Measurements from ENCODE around the gene DRAXIN.

The DRAXIN gene

GRCh38 chr1:11673089-11673769, 18.3 kb upstream of the DRAXIN start:
- H3K9me3 ChIP-seq (ENCODE audit: insufficient read depth, low read length), result no peaks in the 10 kb centered on the region
- H2AFZ ChIP-seq (ENCODE audit: low read depth, low read length), result no peak overlapping the region
- no peaks in the 10 kb centered on the region for H3K27me3 ChIP-seq (ENCODE audit: low read depth, low read length)
- H3K4me2 ChIP-seq (ENCODE audit: low read length), result no peak overlapping the region
- TF ChIP-seq EZH2phosphoT487 (IDR thresholded peaks at IDR 0.05; ENCODE audit: low read depth) (no peak), CTCF (IDR thresholded peaks at IDR 0.05; ENCODE audit: low read depth, low read length) (no peak)
- no peak overlapping the region for H3K27ac ChIP-seq (ENCODE audit: low read length)
- no peaks in the 10 kb centered on the region for H4K20me1 ChIP-seq (ENCODE audit: insufficient read depth, low read length)
- no peaks in the 10 kb centered on the region for H3K79me2 ChIP-seq (ENCODE audit: low read length)
- peaks cover 9% of the 10 kb centered on the region for H3K36me3 ChIP-seq (replicated peaks; ENCODE audit: low read depth, low read length)
- no peak overlapping the region for H3K9ac ChIP-seq (ENCODE audit: low read length)
- peaks cover 15% of the 10 kb centered on the region for H3K4me1 ChIP-seq (ENCODE audit: low read length)
- H3K4me3 ChIP-seq (ENCODE audit: low read length), result no peak overlapping the region

- TF ChIP-seq EZH2phosphoT487 (IDR thresholded peaks at IDR 0.05; ENCODE audit: low read depth), result no peak
- no peak for TF ChIP-seq CTCF (IDR thresholded peaks at IDR 0.05; ENCODE audit: low read depth, low read length)
- H3K9ac ChIP-seq (ENCODE audit: low read length), result no peak overlapping the region
- H3K27me3 ChIP-seq (ENCODE audit: low read depth, low read length), result no peaks in the 10 kb centered on the region
- H3K9me3 ChIP-seq (ENCODE audit: insufficient read depth, low read length), result no peaks in the 10 kb centered on the region
- no peak overlapping the region for H3K4me3 ChIP-seq (ENCODE audit: low read length)
- no peaks in the 10 kb centered on the region for H3K79me2 ChIP-seq (ENCODE audit: low read length)
- no peak overlapping the region for H3K27ac ChIP-seq (ENCODE audit: low read length)
- peaks cover 9% of the 10 kb centered on the region for H3K36me3 ChIP-seq (replicated peaks; ENCODE audit: low read depth, low read length)
- no peaks in the 10 kb centered on the region for H4K20me1 ChIP-seq (ENCODE audit: insufficient read depth, low read length)
- no peak overlapping the region for H2AFZ ChIP-seq (ENCODE audit: low read depth, low read length)
- no peak overlapping the region for H3K4me2 ChIP-seq (ENCODE audit: low read length)
- peaks cover 15% of the 10 kb centered on the region for H3K4me1 ChIP-seq (ENCODE audit: low read length)
Observed at GRCh38 chr1:11674488-11674887, 17.0 kb upstream of the DRAXIN start.

- H3K27me3 ChIP-seq (ENCODE audit: low read depth, low read length), result no peaks in the 10 kb centered on the region
- H3K4me1 ChIP-seq (ENCODE audit: low read length), result peaks cover 11% of the 10 kb centered on the region
- peaks cover 5% of the 10 kb centered on the region for H3K36me3 ChIP-seq (replicated peaks; ENCODE audit: low read depth, low read length)
- no peak overlapping the region for H3K27ac ChIP-seq (ENCODE audit: low read length)
- H3K9ac ChIP-seq (ENCODE audit: low read length), result no peak overlapping the region
- H3K9me3 ChIP-seq (ENCODE audit: insufficient read depth, low read length), result no peaks in the 10 kb centered on the region
- H3K79me2 ChIP-seq (ENCODE audit: low read length), result no peaks in the 10 kb centered on the region; the same call in 1 of the 2 replicates
- H3K4me3 ChIP-seq (ENCODE audit: low read length), result no peak overlapping the region
- H4K20me1 ChIP-seq (ENCODE audit: insufficient read depth, low read length), result no peaks in the 10 kb centered on the region
- no peak overlapping the region for H3K4me2 ChIP-seq (ENCODE audit: low read length)
- TF ChIP-seq CTCF (IDR thresholded peaks at IDR 0.05; ENCODE audit: low read depth, low read length) (no peak), EZH2phosphoT487 (IDR thresholded peaks at IDR 0.05; ENCODE audit: low read depth) (no peak)
- H2AFZ ChIP-seq (ENCODE audit: low read depth, low read length), result no peak overlapping the region
Observed at GRCh38 chr1:11675325-11675724, 16.2 kb upstream of the DRAXIN start.

GRCh38 chr1:11676386-11677103, 15.0 kb upstream of the DRAXIN start:
- Histone ChIP-seq H3K36me3 (replicated peaks; ENCODE audit: low read depth, low read length) (no peaks in the 10 kb centered on the region), H3K9me3 (ENCODE audit: insufficient read depth, low read length) (no peaks in the 10 kb centered on the region), H3K4me2 (ENCODE audit: low read length) (no peak overlapping the region), H3K4me1 (ENCODE audit: low read length) (no peaks in the 10 kb centered on the region), H3K27ac (ENCODE audit: low read length) (no peak overlapping the region), H3K27me3 (ENCODE audit: low read depth, low read length) (no peaks in the 10 kb centered on the region), H3K79me2 (ENCODE audit: low read length) (peaks cover 3% of the 10 kb centered on the region; the same call in 1 of the 2 replicates), H3K9ac (ENCODE audit: low read length) (no peak overlapping the region), H4K20me1 (ENCODE audit: insufficient read depth, low read length) (no peaks in the 10 kb centered on the region), H3K4me3 (ENCODE audit: low read length) (no peak overlapping the region), H2AFZ (ENCODE audit: low read depth, low read length) (no peak overlapping the region)
- TF ChIP-seq CTCF (IDR thresholded peaks at IDR 0.05; ENCODE audit: low read depth, low read length) (peak; percentile 14; the same call in 1 of the 2 replicates), EZH2phosphoT487 (IDR thresholded peaks at IDR 0.05; ENCODE audit: low read depth) (no peak)
